ENCODE data around the gene PPY.

DNA sequence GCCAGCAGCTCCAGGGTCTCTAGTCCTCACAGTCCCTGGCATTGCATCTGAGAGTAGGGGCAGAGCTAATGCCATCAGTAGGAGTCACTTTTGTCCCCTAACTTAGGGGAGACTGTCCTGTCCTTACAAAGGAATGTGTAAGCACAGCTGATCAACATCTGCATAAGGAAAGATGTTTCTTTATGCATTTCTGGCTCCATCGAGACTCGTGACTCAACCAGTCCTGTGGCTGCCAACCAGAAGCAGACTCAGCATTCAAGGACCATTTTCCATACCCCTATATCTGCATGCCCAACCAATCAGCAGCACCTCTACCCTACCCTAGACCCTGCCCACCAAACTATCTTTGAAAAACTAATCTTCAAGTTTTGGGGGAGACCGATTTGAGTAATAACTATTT, 26.7 kb downstream of the PPY start:
- TF ChIP-seq, protein P1, sequence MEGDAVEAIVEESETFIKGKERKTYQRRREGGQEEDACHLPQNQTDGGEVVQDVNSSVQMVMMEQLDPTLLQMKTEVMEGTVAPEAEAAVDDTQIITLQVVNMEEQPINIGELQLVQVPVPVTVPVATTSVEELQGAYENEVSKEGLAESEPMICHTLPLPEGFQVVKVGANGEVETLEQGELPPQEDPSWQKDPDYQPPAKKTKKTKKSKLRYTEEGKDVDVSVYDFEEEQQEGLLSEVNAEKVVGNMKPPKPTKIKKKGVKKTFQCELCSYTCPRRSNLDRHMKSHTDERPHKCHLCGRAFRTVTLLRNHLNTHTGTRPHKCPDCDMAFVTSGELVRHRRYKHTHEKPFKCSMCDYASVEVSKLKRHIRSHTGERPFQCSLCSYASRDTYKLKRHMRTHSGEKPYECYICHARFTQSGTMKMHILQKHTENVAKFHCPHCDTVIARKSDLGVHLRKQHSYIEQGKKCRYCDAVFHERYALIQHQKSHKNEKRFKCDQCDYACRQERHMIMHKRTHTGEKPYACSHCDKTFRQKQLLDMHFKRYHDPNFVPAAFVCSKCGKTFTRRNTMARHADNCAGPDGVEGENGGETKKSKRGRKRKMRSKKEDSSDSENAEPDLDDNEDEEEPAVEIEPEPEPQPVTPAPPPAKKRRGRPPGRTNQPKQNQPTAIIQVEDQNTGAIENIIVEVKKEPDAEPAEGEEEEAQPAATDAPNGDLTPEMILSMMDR (IDR thresholded peaks at IDR 0.05): no peak
- TF ChIP-seq EP300 (IDR thresholded peaks at IDR 0.05): no peak
- TF ChIP-seq POLR2A (IDR thresholded peaks at IDR 0.05): no peak

Measured in ovary (tissue), 3 donors.